ENCODE data around the gene NEDD1. TPM values are rescaled to one million over a fixed set of nuclear protein-coding genes. Genes with fewer than 3 reads are reported as not detected.
A peak's percentile ranks its signal among the peaks of the same experiment; 100 is the strongest.

NEDD1 gene
- total RNA-seq, result 17.7 TPM
- long read RNA-seq, full-length matches to known transcripts, result 8 of 20 reads
- long read RNA-seq, partial matches to known transcripts, result 5 of 20 reads
- long read RNA-seq, other reads (novel, unspliced or antisense), result 7 of 20 reads

- peak within 1 kb of the TSS; percentile 95 for H3K4me3 ChIP-seq
- no peaks in the 10 kb centered on the region for H3K9me3 ChIP-seq
- H3K27ac ChIP-seq, result peak within 1 kb of the TSS; percentile 94
- ATAC-seq (peak; percentile 97 to 99), DNase-seq (peak; percentile 93)
- no peaks in the 10 kb centered on the region for H3K36me3 ChIP-seq
- H3K27me3 ChIP-seq (ENCODE audit: low read depth), result no peaks in the 10 kb centered on the region
- intact Hi-C loops (cut with DNase I), result no loop called here
- TF ChIP-seq CTCF (IDR thresholded peaks at IDR 0.05), result no peak
- H3K4me1 ChIP-seq, result peaks cover 9% of the 10 kb centered on the region
Observed at GRCh38 chr12:96906849-96907670, at the start of gene NEDD1. Gene NEDD1, plus strand, starts transcription at chr12:96907257. Its CDS starts 2,503 bp downstream, at chr12:96909760.

GRCh38 chr12:96858162-96858561 lies 48.9 kb upstream of the NEDD1 start:
- no peaks in the 10 kb centered on the region for H3K4me1 ChIP-seq
- no peaks in the 10 kb centered on the region for H3K27me3 ChIP-seq (ENCODE audit: low read depth)
- intact Hi-C loops (cut with DNase I), result no loop called here
- ATAC-seq (no peak), DNase-seq (no peak)
- H3K36me3 ChIP-seq, result no peaks in the 10 kb centered on the region
- H3K27ac ChIP-seq, result no peak overlapping the region
- no peak for TF ChIP-seq CTCF (IDR thresholded peaks at IDR 0.05)
- no peaks in the 10 kb centered on the region for H3K9me3 ChIP-seq
- H3K4me3 ChIP-seq, result no peak overlapping the region

- intact Hi-C loops (cut with DNase I), result no loop called here
- no peak for TF ChIP-seq CTCF (IDR thresholded peaks at IDR 0.05)
- ATAC-seq, result no peak
- Histone ChIP-seq H3K9me3 (no peaks in the 10 kb centered on the region), H3K4me1 (no peaks in the 10 kb centered on the region), H3K27me3 (ENCODE audit: low read depth) (no peaks in the 10 kb centered on the region), H3K36me3 (no peaks in the 10 kb centered on the region), H3K27ac (no peak overlapping the region), H3K4me3 (no peak overlapping the region)
- no peak for DNase-seq
Observed at GRCh38 chr12:96861656-96862055, 45.4 kb upstream of the NEDD1 start.

GRCh38 chr12:96862326-96862725 lies 44.7 kb upstream of the NEDD1 start:
- TF ChIP-seq CTCF (IDR thresholded peaks at IDR 0.05), result no peak
- Histone ChIP-seq H3K4me3 (no peak overlapping the region), H3K9me3 (no peaks in the 10 kb centered on the region), H3K36me3 (no peaks in the 10 kb centered on the region), H3K27me3 (ENCODE audit: low read depth) (no peaks in the 10 kb centered on the region), H3K4me1 (no peaks in the 10 kb centered on the region), H3K27ac (no peak overlapping the region)
- ATAC-seq, result no peak
- DNase-seq, result no peak
- intact Hi-C loops (cut with DNase I), result no loop called here

- no peak overlapping the region for H3K27ac ChIP-seq
- H3K27me3 ChIP-seq (ENCODE audit: low read depth), result no peaks in the 10 kb centered on the region
- DNase-seq, result no peak
- TF ChIP-seq CTCF (IDR thresholded peaks at IDR 0.05), result no peak
- H3K4me3 ChIP-seq, result no peak overlapping the region
- no peaks in the 10 kb centered on the region for H3K9me3 ChIP-seq
- no peaks in the 10 kb centered on the region for H3K4me1 ChIP-seq
- no peak for ATAC-seq
- H3K36me3 ChIP-seq, result no peaks in the 10 kb centered on the region
- intact Hi-C loops (cut with DNase I), result no loop called here
Observed at GRCh38 chr12:96864335-96864734, 42.7 kb upstream of the NEDD1 start.
